GM19025 (cell line): ENCODE measurements around the gene SNORC.
"Not testable (repeated sequence)": the region's sequence is repeated elsewhere in the genome, so short reads cannot be mapped to it uniquely, and the experiment has no call there.

Experiments
- ATAC-seq: cut with Tn5 transposase; IDR thresholded peaks from one replicate; pipeline ENCODE4 v1.9.1; 2021; ENCODE audit warnings: mild to moderate bottlenecking, low read depth, moderate library complexity; ENCODE audit not compliant: unreplicated experiment

Gene SNORC

DNA sequence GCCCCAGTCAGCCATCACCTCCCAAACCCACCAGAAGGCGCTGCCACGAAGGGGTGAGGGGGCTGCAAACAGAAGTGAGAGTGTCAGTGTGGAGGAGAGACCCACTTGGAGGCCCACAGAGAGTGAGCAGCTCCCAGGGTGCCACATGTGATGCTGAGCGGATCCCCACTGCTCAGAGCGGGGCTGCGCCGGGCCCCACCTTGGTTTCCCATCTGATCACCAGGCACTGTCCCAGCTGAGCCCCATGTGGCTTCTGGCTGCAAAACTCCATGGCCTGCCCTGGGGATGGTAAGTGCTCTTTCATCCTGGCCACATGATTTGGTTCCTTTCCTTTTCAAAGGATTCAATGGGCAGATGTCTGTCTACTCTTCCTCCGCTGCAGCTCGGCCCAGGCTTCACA lies 23.8 kb downstream of the SNORC start:
- ATAC-seq = no peak

DNA sequence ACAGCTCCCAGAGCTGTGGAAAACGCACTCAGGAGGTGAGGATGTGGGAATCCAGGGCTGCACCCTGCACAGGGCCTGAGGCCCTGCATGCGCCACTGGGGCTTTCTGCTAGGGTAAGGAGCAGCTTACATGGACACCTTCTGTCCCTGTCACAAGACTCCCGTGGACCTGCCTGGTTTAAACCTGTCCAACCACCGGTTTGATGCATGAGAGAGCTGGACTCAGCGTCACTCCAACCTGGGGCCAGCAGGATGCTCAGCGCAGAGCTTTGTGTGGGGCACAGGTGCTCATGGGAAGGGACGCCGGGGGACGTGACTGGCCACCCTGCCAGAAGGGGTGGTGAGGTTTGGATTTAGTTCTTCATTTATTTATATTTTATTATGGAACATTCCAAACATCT lies 24.2 kb downstream of the SNORC start:
- ATAC-seq = no peak

DNA sequence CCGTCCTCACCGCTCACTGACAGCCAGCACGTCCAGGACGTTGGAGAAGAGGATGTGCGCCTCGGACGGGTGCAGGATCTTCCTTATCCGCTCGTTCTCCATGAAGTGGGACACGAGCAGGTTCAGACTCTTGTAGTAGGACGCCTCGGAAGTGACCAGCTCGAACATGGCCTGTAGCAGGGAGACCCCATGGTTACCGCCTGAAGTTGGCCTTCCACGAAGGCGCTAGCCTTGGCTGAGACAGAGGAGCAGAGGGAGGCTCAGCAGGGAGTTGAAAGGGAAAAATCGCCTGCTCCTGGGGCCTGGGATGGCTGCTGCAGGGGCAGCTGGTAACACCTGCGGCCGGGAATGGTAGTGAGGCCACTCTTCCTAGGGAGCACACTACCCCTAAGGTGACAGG lies 24.7 kb downstream of the SNORC start:
- no peak for ATAC-seq

DNA sequence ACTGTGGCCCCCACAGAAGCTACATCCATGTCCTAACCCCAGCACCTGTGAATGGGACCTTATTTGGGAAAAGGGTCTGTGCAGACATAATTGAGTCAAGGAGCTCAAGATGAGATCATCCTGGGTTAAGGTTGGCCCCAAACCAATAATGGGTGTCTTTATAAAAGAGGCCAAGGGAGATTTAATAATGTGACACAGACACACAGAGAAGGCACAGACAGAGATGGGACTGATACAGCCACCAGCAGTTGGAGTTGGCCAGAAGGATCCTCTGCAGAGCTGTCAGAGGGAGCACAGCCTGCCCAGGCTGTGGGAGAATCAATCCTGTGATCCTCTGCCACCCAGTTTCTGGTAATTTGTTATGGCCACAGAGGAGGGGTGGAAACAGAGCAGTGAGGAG lies 26.0 kb downstream of the SNORC start:
- no peak for ATAC-seq

DNA sequence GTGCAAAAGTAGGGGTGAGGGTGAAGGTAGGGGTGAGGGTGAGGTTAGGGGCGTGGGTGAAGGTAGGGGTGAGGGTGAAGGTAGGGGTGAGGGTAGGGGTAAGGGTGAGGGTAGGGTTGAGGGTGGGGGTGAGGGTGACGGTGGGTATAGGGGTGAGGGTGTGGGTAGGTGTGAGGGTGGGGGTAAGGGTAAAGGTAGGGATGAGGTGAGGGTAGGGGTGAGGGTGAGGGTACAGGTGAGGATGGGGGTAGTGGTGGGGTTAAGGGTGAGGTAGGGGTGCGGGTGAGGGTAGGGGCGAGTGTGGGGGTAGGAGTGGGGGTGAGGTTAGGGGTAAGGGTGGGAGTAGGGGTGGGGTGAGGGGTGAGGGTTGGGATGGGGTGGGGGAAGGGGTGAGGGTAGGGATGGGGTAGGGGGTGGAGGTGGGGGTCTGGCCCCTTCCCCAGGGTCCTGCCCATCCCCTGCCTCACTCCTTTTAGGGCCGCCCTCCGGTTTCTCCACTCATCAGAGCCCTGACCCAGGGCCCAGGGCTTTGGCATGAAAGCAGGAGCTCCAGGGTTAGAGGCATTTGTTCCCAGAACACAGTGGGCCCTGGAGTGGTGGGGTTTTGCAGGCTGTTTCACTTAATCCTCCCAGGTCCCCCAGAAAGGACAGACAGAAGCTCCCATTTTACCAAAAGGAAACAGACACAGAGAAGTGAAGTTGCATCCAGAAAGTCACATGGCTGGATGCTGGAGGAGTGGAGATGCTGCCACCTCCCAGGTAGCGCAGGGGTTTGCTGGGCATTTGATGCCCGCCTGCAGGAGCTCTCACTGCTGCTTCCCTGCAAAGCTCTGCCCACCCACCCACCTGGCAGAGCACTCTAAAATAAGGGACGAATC lies 26.9 kb downstream of the SNORC start:
- no peak for ATAC-seq

DNA sequence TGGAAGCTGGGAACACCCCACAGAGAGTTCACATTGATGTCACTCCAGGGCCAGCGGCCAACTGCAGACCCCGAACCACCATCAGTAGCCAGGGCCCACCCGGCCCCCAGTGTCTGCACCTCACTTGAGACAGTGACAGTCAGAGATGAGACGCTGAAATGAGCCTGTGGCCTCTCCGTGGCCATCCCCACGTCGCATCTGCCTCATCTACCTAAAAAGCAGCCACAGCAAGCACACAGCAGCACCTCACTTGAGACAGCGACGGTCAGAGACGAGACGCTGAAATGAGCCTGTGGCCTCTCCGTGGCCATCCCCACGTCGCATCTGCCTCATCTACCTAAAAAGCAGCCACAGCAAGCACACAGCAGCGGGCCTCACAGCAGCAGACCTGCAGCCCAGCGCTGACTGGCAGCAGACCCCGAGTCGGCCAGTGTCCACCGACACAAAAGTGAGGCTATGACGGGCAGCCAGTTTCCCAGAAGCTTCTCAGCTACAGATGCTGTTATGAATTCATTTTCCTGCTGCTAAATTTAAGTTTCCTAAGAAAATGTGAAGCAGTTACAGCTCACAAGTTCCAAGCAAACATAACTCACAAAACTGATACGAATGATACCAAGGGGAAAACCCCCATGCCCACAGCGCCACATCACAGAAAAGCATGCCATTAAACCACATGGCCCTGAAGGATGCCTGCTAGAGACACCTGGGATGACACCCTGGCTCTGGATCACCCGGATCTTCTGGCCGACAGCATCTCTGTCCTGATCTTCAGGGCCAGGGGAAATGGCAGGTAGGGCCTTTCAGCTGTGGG lies 27.7 kb downstream of the SNORC start:
- no peak for ATAC-seq

DNA sequence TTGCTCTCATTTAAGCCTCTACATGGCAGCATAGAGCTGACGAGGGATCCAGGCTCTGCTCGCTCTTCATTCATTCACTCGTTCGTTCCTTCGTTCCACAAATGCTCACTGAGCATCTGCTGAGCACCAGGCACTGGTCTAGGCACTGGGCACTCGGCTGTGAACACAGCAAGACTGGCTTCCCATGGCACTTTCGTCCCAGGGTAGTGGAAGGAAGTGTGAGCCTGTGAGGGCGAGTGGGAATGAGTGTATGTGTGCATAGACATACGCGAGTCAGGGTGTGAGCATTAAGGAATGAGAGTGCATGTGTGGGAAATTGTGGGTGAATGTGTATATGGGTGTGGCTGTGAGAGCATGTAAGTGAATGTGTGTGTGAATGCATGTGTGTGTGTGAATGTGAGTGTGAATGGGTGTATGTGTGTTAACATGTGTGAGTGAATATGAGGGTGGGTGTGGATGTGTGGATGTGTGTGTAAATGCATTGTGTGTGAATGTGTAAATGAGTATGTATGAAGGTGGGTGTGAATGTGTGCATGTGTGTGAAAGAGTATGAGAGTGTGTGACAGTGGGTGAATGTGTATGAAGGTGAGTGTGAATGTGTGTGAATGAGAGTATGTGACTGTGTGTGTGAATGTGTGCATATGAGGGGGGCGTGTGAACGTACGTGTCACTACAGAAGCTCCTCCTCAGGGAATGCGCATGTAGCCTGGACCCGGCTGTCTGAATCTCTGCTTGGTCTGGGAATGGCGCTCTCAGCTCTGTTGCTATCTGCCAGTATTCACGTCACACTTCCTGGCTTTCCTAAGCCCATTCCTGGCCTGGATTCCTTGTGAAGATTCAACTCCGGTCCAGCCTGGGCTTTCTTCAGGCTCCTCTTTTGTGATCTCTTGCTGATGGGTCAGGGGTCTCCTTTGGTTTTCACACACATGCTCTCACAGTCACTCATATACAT lies 28.8 kb downstream of the SNORC start:
- ATAC-seq = no peak

DNA sequence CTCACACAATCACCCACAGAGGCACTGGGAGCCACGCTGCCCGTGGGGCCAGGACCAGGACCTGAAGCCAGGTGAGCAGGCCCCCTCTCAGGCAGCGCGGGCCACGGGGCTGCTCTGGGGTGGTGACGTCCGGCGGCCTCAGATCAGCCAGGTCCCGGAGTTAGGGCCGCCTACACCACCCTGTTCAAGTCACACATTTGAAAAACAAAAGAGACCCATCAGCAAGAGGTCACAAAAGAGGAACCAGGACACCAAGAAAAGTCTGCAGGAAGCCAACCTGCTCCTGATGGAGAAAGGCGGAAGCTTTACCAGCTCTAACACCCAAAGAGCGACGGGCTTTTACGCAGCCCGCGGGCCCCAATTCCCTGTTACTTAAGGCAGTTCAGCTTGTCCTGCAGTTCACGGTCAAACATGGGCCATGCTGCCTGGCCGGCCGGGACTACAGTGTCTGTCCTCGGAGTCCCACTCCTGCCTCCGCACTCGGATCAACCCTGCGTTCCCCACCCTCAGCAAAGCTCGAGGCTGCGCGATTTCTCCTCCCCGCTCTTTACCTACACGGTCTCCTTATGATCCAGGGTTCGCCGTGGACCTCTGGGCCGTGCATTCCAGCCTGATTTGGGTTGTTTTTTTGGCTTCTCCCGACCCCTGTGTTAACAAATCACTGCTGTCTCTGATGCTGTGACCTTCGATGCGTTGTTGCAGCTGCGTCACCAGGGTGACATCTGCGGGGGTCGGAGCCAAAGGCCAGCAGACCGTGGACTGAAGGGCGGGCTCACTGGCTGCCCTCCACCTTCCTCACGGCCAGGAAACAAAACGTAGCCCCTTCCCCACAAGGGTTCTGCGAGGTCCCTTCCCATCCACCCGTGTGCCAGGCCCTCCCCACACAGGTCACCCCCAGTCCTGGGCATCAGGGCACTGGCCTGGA lies 31.0 kb downstream of the SNORC start:
- no peak for ATAC-seq

DNA sequence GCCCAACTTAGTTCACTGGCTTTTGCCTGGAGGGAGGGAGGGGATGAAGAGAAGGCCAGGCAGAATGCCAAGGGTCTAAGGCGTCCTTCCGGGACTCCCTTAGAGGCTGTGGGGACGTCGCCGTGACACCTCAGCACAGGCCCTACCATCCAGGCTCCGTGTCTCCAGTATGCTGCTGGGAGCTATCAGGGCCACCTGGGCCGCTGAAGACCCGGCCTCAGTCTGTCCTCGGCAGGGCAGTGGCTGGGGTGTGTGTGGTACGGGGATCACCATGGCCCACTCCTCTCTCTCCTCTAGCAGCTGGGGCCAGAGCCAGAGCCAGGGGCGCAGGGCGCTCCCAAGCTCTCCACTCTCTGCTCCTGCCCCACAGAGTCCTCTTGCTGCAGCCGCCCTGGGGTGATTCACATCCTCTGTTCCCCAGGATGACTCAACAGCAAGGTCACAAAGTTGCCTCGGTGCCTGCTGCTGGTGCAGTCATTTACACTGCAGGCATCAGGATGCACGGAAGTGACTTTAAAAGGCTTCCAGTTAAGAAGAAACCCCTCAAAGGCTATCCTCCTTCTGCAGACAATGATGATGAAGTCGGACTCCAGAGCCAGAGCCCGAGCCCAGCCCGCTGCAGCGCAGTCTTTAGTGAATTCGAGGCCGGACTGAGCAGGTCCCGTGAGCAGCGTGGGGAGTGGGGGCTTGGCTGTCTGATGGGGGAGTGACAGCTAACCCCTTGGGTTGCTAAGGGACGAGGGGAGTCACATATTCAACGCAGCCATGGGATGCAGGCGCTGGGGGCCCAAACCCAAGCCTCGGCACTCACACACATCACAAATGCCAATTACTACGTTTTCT lies 31.9 kb downstream of the SNORC start:
- ATAC-seq = no peak

DNA sequence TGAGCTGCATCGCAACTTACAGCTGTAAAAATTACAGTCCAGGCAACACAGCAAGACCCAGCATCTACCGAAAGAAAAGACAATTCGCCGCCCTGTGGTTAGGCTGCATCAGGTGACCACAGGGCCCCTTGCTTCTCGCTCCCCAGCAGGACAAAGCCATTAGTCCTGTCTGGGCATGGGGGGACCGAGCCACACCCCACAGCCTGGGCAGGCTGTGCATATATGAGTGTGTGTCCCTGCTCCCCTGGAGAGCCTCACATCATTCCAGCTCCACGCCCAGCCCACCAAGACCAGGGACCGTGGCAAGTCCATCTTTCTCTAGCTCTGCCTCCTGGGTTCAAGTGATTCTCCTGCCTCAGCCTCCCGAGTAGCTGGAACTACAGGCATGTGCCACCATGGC lies 33.9 kb downstream of the SNORC start:
- ATAC-seq = no peak

DNA sequence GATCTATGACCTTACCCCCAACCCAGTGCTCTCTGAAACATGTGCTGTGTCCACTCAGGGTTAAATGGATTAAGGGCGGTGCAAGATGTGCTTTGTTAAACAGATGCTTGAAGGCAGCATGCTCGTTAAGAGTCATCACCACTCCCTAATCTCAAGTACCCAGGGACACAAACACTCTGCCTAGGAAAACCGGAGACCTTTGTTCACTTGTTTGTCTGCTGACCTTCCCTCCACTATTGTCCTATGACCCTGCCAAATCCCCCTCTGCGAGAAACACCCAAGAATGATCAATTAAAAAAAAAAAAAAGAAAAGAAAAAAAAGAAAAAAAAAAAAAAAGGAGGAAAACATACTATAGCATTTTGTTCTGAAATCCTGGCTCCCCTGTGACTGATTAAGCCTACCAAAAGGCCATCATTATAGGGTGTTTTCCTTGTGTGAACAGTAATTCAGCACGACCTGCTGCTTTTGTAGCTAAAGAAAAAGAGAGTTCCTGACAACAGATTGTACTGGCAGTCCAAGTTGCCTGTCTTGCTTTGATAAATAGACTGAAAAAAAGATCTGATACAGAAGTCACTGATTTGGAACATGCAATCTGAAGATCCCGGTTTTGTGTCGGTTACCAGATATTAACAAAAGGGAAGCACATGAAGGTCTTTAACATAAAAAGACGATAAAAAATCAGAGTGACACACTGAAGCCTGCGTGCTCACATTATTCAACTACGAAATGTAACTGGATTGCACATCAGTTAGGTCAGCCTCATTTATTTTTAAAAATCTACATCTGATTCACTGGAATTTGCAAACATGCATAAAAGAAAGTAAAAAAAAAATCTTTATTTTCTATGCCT lies 37.0 kb downstream of the SNORC start:
- not testable (repeated sequence) for ATAC-seq

DNA sequence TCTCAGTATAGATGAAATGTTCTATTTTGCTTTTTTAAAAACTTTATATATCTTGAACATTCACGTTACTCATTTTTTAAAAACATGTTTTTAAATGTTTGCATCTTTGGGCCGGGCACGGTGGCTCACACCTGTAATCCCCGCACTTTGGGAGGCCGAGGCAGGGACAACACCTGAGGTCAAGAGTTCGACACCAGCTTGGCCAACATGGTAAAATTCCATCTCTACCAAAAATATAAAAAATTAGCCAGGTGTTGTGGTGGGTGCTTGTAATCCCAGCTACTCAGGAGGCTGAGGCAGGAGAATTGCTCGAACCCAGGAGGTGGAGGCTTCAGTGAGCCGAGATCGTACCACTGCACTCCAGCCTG lies 37.6 kb downstream of the SNORC start:
- ATAC-seq = not testable (repeated sequence)

DNA sequence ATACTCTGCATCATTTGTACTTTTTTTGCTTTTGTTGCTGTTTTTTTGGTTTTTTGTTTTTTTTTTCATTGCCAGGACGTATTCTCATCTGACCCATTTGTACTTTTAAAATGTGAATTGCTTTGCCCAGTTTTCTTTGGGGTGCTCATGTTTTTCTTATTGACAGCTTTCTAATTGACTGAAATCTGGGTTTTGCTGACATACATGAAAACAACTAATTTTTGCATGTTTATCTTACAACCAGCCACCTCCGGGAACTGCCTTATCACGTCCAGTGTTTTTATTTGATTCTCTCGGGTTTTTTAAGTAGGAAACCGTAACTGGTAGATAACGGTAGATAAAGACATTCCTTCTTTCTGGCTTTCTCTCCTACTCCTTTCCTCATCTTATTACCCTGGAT lies 38.6 kb downstream of the SNORC start:
- ATAC-seq = no peak

DNA sequence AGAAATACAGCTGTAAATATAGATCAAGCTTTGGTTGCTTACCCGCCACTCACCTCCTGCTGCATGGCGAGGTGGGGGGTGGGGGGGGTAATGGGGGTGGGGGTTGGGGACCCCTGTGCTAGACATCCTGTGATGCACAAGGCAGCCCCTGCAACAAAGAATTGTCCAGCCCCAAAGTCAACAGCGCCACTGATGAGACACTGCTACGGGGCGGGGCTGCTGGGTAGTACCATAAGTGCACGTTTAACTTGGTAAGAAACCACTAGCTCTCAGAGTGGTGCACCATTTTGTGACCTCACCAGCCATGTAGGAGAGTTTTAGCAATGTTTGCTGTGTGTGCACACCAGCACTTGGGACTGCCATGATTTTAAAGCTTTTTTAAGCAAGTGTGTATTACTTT lies 40.3 kb downstream of the SNORC start:
- no peak for ATAC-seq

DNA sequence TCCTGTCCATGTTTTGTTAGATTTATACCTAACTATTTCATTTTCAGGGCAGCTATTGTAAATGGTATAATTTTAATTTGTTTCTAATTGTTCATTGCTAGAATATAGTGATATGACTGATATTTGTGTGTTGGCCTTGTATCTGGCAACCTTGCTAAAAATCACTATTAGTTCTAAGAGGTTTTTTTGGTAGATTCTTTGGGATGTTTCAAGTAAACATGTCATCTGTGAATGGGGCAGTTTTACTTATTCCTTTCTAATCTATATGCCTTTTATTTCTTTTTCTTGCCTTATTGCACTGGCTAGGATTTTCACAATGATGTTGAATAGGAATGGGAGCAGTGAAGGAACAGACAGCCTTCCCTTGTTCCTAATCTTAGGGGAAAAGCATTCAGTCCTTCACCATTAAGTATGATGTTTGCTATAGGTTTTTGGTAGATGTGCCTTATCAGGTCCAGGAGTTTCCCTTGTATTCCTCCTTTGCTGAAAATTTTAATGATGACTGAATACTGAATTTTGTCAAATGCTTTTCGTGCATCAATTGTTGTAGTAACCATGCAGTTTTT lies 41.7 kb downstream of the SNORC start:
- ATAC-seq = no peak

DNA sequence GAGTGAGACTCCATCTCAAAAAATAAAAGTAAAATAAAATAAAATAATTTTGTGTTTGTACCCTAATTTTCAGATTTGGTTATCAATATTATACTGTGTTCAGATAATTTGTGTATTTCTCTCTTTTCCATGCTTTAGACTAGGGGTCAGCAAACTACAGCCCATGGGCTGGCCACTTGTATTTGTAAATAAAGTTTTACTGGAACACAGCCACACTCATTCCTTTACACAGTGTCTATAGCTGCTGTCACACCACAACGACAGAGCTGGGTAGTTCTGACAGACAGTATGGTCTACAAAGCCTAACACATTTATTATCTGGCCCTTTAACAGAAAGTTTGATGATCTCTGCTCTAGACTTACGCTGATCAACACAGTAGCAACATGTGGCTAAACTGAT lies 43.8 kb downstream of the SNORC start:
- ATAC-seq = no peak

DNA sequence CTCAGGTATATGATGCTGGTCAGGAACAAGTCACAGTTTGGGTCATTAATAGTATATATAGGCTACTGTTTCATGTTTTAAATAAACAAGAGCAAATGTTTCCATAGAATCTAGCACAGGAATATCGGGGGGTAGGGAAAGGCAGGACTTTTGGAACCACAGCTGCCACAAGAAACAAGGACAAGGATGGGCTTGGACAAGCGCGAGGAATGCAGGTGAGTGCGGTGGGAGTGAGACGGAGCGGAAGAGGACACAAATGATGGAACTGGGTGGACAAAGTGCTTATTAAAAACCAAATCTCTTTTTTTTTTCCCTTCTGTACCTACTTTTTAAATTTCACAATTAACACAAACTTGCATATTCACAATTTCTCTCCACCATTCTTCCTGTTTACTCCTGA lies 49.1 kb downstream of the SNORC start:
- no peak for ATAC-seq

DNA sequence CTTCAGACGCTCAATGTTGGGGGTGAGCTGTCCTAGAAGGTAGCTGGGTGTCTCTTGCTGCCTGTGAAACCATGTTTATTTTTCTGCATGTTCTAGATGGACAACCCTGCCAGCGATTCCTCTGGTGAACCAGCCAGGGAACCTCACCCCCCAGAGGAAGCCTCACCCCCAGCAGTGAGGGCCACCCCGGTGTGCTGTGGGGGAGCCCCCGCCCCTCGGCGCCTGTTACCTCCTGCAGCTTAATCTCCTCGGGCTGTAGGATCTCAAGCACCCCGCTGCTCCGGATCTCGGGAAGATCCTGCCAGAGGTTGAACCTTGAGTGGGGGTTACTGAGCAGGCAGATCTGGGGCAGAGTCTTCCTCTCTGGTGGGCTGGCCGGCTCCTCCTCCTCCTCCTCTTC lies 50.0 kb downstream of the SNORC start:
- ATAC-seq = no peak
